HCT116 (cell line): ENCODE measurements around the gene SEZ6L2. TPM values are rescaled to one million over a fixed set of nuclear protein-coding genes. Genes with fewer than 3 reads are reported as not detected.

Experiments
- ATAC-seq: fragments of 200-7000 bp; cut with Tn5 transposase; 2 replicates; pipeline ENCODE4 v1.9.1; 2020; ENCODE audit warnings: mild to moderate bottlenecking, moderate library complexity
- BruUV-seq: library from RNA; stranded (reverse); fragments of 400-500 nt; replicated peaks from 2 replicates; lab custom pipeline; 2021; lab: Mats Ljungman, UMichigan
- CTCF ChIA-PET: fragments of 300-600 bp; sonication (Branson Sonifier 250); formaldehyde crosslinking; loops from one replicate; lab custom pipeline; 2021; ENCODE audit warnings: antibody characterized with exemption; lab: Charles Lee
- POLR2A ChIA-PET: fragments of 300-600, 350-600 bp; sonication (Branson Sonifier 250); formaldehyde crosslinking; loops from one replicate; lab custom pipeline; 2021; ENCODE audit warnings: antibody characterized with exemption; lab: Charles Lee
- RAD21 ChIA-PET, 2 experiments: fragments of 300-600 bp; sonication (Branson Sonifier 250); formaldehyde crosslinking; loops; one replicate each; lab custom pipeline; 2023; ENCODE audit warnings: low total read pairs in 2 of 2; ENCODE audit not compliant: uncharacterized antibody in 2 of 2, unreplicated experiment in 2 of 2, low non-redundant PET in 1 of 2; lab: Charles Lee
- DNase-seq: peaks from one replicate; pipeline ENCODE4 v3.0.0-alpha.2; 2010; ENCODE audit warnings: low read depth, low spot score
- H2AFZ ChIP-seq: fragments of 200-600 bp; shearing (Covaris generic), sonication (generic); 2 replicates; pipeline ENCODE4 v1.6.1; 2017; ENCODE audit warnings: low read depth, mixed run types, mixed read lengths, antibody characterized with exemption, low read length; ENCODE audit not compliant: poor library complexity, severe bottlenecking
- H3K27ac ChIP-seq: 2 replicates; pipeline ENCODE4 v1.5.1; 2012; ENCODE audit warnings: low read depth, low read length
- H3K27me3 ChIP-seq: fragments of 200-600 bp; sonication (generic); 2 replicates; pipeline ENCODE4 v1.6.1; 2016; ENCODE audit warnings: mixed run types, low read length, mixed read lengths; ENCODE audit not compliant: insufficient read depth
- H3K36me3 ChIP-seq, 2 experiments: fragments of 200-500 bp in 1 of 2; fragments of 200-600 bp in 1 of 2; sonication (Bioruptor generic) in 1 of 2; sonication (generic) in 1 of 2; 2 replicates each; pipeline versions ENCODE4 v1.5.1 to v1.6.1; 2014 to 2016; ENCODE audit warnings: low read length in 2 of 2, inconsistent platforms in 1 of 2, mixed read lengths in 1 of 2, mixed run types in 1 of 2; ENCODE audit not compliant: insufficient read depth in 2 of 2, control insufficient read depth in 1 of 2
- H3K4me1 ChIP-seq, 2 experiments: fragments of 200-600 bp in 1 of 2; sonication (generic) in 1 of 2; 2 replicates each; pipeline versions ENCODE4 v1.5.1 to v1.6.1; 2012 to 2017; ENCODE audit warnings: low read length in 2 of 2, inconsistent platforms in 1 of 2, mild to moderate bottlenecking in 1 of 2, mixed read lengths in 1 of 2, mixed run types in 1 of 2, moderate library complexity in 1 of 2; ENCODE audit not compliant: insufficient read depth in 2 of 2, control insufficient read depth in 1 of 2
- H3K4me2 ChIP-seq: fragments of 200-600 bp; sonication (generic); 2 replicates; pipeline ENCODE4 v1.6.1; 2017; ENCODE audit warnings: mixed run types, low read length, mixed read lengths
- H3K4me3 ChIP-seq, 2 experiments: fragments of 200-600 bp in 1 of 2; sonication (generic) in 1 of 2; replicated peaks in 1 of 2; 2 replicates each; pipeline ENCODE4 v1.5.1; 2011 to 2016; ENCODE audit warnings: low read length in 2 of 2, control low read depth in 1 of 2, low read depth in 1 of 2, mild to moderate bottlenecking in 1 of 2, mixed read lengths in 1 of 2, mixed run types in 1 of 2
- H3K79me2 ChIP-seq: fragments of 200-600 bp; sonication (generic); 2 replicates; pipeline ENCODE4 v1.6.1; 2017; ENCODE audit warnings: mild to moderate bottlenecking, mixed run types, low read length, moderate library complexity, mixed read lengths; ENCODE audit not compliant: insufficient read depth
- H3K9ac ChIP-seq: fragments of 200-600 bp; sonication (generic); 2 replicates; pipeline ENCODE4 v1.6.1; 2016; ENCODE audit warnings: low read length, mixed read lengths
- H3K9me2 ChIP-seq: fragments of 200-600 bp; sonication (generic), shearing (Covaris generic); 2 replicates; pipeline ENCODE4 v1.6.1; 2017; ENCODE audit warnings: mixed run types, mild to moderate bottlenecking, moderate library complexity; ENCODE audit not compliant: insufficient read depth
- H3K9me3 ChIP-seq, 2 experiments: fragments of 200-500 bp in 1 of 2; fragments of 200-600 bp in 1 of 2; sonication (Bioruptor generic) in 1 of 2; sonication (generic) in 1 of 2; 2 replicates each; pipeline ENCODE4 v1.6.1; 2014 to 2017; ENCODE audit warnings: low read length in 2 of 2, mixed read lengths in 2 of 2, inconsistent platforms in 1 of 2, low read depth in 1 of 2, mild to moderate bottlenecking in 1 of 2, mixed run types in 1 of 2, moderate library complexity in 1 of 2; ENCODE audit not compliant: control insufficient read depth in 1 of 2, insufficient read depth in 1 of 2
- H4K20me1 ChIP-seq: fragments of 200-600 bp; sonication (generic), shearing (Covaris generic); 2 replicates; pipeline ENCODE4 v1.6.1; 2017; ENCODE audit warnings: mixed run types, mild to moderate bottlenecking, moderate library complexity; ENCODE audit not compliant: insufficient read depth
- CBX3 ChIP-seq: IDR thresholded peaks from 2 replicates; pipeline ENCODE4 v1.6.1; 2012; ENCODE audit warnings: low read depth
- CTCF ChIP-seq, 3 experiments: fragments of 200-600 bp in 1 of 3; sonication (generic) in 1 of 3; IDR thresholded peaks in 2 of 3; conservative IDR thresholded peaks in 1 of 3; 2 replicates each; pipeline ENCODE4 v1.5.1; 2012 to 2017; ENCODE audit warnings: low read depth in 2 of 3, low read length in 2 of 3, antibody characterized with exemption in 1 of 3, borderline replicate concordance in 1 of 3, control low read depth in 1 of 3, mild to moderate bottlenecking in 1 of 3, mixed read lengths in 1 of 3, mixed run types in 1 of 3, moderate library complexity in 1 of 3; ENCODE audit not compliant: insufficient read depth in 1 of 3
- FOSL1 ChIP-seq: IDR thresholded peaks from 2 replicates; pipeline ENCODE4 v1.6.1; 2012; ENCODE audit warnings: low read depth
- POLR2AphosphoS5 ChIP-seq: IDR thresholded peaks from 2 replicates; pipeline ENCODE4 v1.6.1; 2011; ENCODE audit warnings: mild to moderate bottlenecking, low read depth, low read length, moderate library complexity
- SIN3A ChIP-seq: IDR thresholded peaks from 2 replicates; pipeline ENCODE4 v1.6.1; 2012; ENCODE audit warnings: low read depth
- SRF ChIP-seq: IDR thresholded peaks from 2 replicates; pipeline ENCODE4 v1.6.1; 2012; ENCODE audit warnings: low read depth
- ZFX ChIP-seq: fragments of 450-650 bp; IDR thresholded peaks from 2 replicates; pipeline ENCODE4 v1.6.1; 2017
- intact Hi-C: fragments of 100-400 bp; cut with micrococcal nuclease; formaldehyde crosslinking; loops from 2 replicates; pipeline ENCODE4 v1.10.0; 2022
- total RNA-seq: library from RNA; stranded (reverse); gene quantifications from one replicate; pipeline ENCODE4 v1.2.1, GENCODE V29; 2021; ENCODE audit not compliant: unreplicated experiment
- TF ChIP-seq, protein P1 (sequence below): IDR thresholded peaks from 2 replicates; pipeline ENCODE4 v1.6.1; 2012
- TF ChIP-seq, protein P2 (sequence below): IDR thresholded peaks from 2 replicates; pipeline ENCODE4 v1.6.1; 2012

Gene SEZ6L2
- total RNA-seq, 1 experiment from 2014 or later = 49.3 TPM

DNA sequence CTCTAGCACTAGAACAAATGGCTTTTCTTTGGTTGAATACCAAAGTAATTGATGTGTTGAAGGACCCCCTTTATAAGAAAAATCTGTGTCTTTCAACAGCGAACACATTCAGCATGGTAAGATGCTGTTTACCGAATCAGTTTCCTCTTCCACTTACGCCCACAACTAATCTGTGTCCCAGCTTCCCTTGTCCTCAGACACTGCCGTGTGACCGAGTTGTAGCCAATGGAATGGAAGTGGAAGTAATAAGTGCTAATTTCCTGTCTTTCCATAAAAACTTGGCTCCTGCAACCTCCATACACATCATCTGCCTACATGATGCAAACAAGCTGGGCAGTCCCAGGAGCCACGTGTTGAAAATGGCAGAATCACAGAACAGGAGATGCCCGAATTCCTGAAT is 46.7 kb downstream of the SEZ6L2 start:
- Histone ChIP-seq H3K27me3 (no peaks in the 10 kb centered on the region), H3K27ac (no peak overlapping the region), H3K9me3 (no peaks in the 10 kb centered on the region), H3K79me2 (no peaks in the 10 kb centered on the region), H4K20me1 (no peaks in the 10 kb centered on the region), H2AFZ (no peak overlapping the region), H3K9ac (no peak overlapping the region), H3K4me3 (no peak overlapping the region), H3K9me2 (no peaks in the 10 kb centered on the region), H3K4me1 (peaks cover 0 to 5% of the 10 kb centered on the region in 2 experiments; a peak in 3 of 4 replicates), H3K4me2 (no peak overlapping the region), H3K36me3 (no peaks in the 10 kb centered on the region)
- ChIA-PET CTCF (no interaction called here), POLR2A (no interaction called here), RAD21 (no interaction called here)
- intact Hi-C loops = no loop called here
- no peak for TF ChIP-seq CTCF (IDR thresholded peaks at IDR 0.05 in 2 of 3, conservative IDR thresholded peaks at IDR 0.05 in 1 of 3; ENCODE audit: borderline replicate concordance in 1 of 3, insufficient read depth in 1 of 3, low read depth in 2 of 3, low read length in 2 of 3)
- DNase-seq = no peak
- no peak for ATAC-seq
- BruUV-seq = no TSS peak

DNA sequence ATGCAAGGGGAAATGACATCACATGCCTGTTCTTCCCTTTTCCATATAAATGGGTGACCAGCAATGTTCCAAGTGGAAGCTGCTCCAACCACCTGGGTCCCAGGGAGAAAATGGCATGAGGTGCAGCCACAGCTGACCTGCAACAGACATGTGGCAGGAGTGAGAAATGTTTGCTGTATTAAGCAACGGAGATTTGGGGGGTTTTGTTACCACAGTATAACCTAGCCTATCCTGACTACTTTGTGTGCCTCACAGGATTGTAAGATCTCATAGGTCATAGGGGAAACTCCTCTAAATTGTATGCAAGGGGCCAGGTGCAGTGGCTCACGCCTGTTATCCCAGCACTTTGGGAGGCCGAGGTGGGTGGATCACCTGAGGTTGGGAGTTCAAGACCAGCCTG is 48.4 kb downstream of the SEZ6L2 start:
- H2AFZ ChIP-seq = no peak overlapping the region
- H3K4me1 ChIP-seq = peaks cover 0 to 5% of the 10 kb centered on the region in 2 experiments; a peak in 3 of 4 replicates
- H3K4me3 ChIP-seq = no peak overlapping the region
- no TSS peak for BruUV-seq
- intact Hi-C loops = no loop called here
- peaks cover 0 to 2% of the 10 kb centered on the region in 2 experiments; a peak in 1 of 4 replicates for H3K36me3 ChIP-seq
- H3K79me2 ChIP-seq = no peaks in the 10 kb centered on the region
- RAD21 ChIA-PET = interaction anchor here in 1 of 2 experiments (0.6 kb wide), 2 partner anchors 137 to 158 kb away, joined by 3 to 4 read pairs; no protein-coding TSS in a partner anchor
- POLR2A ChIA-PET = no interaction called here
- DNase-seq (no peak), ATAC-seq (no peak)
- no peaks in the 10 kb centered on the region for H4K20me1 ChIP-seq
- H3K4me2 ChIP-seq = no peak overlapping the region
- no peaks in the 10 kb centered on the region for H3K9me2 ChIP-seq
- H3K9me3 ChIP-seq = no peaks in the 10 kb centered on the region
- no peak for TF ChIP-seq FOSL1
- no peak for TF ChIP-seq POLR2AphosphoS5
- TF ChIP-seq ZFX = no peak
- no peak for TF ChIP-seq SRF
- TF ChIP-seq, protein P1, sequence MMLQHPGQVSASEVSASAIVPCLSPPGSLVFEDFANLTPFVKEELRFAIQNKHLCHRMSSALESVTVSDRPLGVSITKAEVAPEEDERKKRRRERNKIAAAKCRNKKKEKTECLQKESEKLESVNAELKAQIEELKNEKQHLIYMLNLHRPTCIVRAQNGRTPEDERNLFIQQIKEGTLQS = no peak
- no peak for TF ChIP-seq CTCF (IDR thresholded peaks at IDR 0.05 in 2 of 3, conservative IDR thresholded peaks at IDR 0.05 in 1 of 3; ENCODE audit: borderline replicate concordance in 1 of 3, insufficient read depth in 1 of 3, low read depth in 2 of 3, low read length in 2 of 3)
- no peak for TF ChIP-seq CBX3
- TF ChIP-seq, protein P2, sequence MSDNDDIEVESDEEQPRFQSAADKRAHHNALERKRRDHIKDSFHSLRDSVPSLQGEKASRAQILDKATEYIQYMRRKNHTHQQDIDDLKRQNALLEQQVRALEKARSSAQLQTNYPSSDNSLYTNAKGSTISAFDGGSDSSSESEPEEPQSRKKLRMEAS = no peak
- TF ChIP-seq SIN3A = no peak
- no peaks in the 10 kb centered on the region for H3K27me3 ChIP-seq
- H3K27ac ChIP-seq = no peak overlapping the region
- CTCF ChIA-PET = no interaction called here
- H3K9ac ChIP-seq = no peak overlapping the region
